NB4 (cell line): ENCODE measurements around the gene CDK9.
A peak's percentile ranks its signal among the peaks of the same experiment; 100 is the strongest.

Experiments used
- DNase-seq: peaks from one replicate; pipeline ENCODE4 v3.0.0; 2010; ENCODE audit warnings: low read depth
- H3K4me3 ChIP-seq: one replicate; pipeline ENCODE4 v1.5.1; 2011; ENCODE audit warnings: mild to moderate bottlenecking, low read depth, low read length, moderate library complexity
- MAX ChIP-seq: IDR thresholded peaks from 2 replicates; pipeline ENCODE4 v1.6.1; 2011; ENCODE audit warnings: low read depth, low read length
- MYC ChIP-seq: IDR thresholded peaks from 2 replicates; pipeline ENCODE4 v1.6.1; 2011; ENCODE audit warnings: low read depth, low read length
- POLR2A ChIP-seq: IDR thresholded peaks from 2 replicates; pipeline ENCODE4 v1.6.1; 2011; ENCODE audit warnings: mild to moderate bottlenecking; ENCODE audit not compliant: insufficient read length; ENCODE audit errors: extremely low read depth
- TF ChIP-seq, protein P1 (sequence below): IDR thresholded peaks from one replicate; pipeline ENCODE4 v1.5.1; 2012; ENCODE audit warnings: low read depth, low read length

The CDK9 gene

GRCh38 chr9:127816728-127817127, 30.9 kb downstream of the CDK9 start:
- no peak for DNase-seq
- no peak for TF ChIP-seq MAX
- TF ChIP-seq, protein P1, sequence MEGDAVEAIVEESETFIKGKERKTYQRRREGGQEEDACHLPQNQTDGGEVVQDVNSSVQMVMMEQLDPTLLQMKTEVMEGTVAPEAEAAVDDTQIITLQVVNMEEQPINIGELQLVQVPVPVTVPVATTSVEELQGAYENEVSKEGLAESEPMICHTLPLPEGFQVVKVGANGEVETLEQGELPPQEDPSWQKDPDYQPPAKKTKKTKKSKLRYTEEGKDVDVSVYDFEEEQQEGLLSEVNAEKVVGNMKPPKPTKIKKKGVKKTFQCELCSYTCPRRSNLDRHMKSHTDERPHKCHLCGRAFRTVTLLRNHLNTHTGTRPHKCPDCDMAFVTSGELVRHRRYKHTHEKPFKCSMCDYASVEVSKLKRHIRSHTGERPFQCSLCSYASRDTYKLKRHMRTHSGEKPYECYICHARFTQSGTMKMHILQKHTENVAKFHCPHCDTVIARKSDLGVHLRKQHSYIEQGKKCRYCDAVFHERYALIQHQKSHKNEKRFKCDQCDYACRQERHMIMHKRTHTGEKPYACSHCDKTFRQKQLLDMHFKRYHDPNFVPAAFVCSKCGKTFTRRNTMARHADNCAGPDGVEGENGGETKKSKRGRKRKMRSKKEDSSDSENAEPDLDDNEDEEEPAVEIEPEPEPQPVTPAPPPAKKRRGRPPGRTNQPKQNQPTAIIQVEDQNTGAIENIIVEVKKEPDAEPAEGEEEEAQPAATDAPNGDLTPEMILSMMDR, result no peak
- TF ChIP-seq POLR2A, result no peak
- no peak for TF ChIP-seq MYC
- H3K4me3 ChIP-seq, result no peak overlapping the region

DNA sequence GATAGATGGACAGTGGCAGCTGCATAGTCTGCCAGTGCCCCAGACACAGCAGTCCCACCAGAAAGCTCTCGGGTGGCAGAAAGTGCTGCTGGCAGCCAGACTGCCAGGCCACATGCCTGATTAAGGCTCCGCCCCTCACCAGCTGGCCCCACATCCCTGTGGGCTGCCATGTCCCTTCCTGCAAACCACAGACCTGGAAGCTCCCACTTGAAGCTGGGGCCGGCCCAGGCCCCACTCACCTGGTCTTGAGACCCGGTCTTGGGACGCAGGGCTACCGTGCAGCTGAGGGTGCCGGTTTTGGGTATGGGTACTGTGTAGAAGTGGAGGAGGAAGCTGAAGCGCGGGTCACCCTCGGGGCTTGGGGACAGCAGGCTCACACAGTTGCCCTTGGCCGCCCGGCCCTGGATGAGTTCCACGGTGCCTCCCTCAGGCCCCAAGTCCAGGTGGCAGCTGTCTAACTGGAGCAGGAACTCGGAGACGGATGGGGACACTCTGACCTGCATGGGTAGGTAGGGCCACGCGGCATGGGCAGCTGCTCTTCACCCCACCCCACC, 32.1 kb downstream of the CDK9 start:
- no peak for DNase-seq
- H3K4me3 ChIP-seq, result no peak overlapping the region
- TF ChIP-seq MAX (no peak), POLR2A (no peak)
- TF ChIP-seq, protein P1, result no peak

DNA sequence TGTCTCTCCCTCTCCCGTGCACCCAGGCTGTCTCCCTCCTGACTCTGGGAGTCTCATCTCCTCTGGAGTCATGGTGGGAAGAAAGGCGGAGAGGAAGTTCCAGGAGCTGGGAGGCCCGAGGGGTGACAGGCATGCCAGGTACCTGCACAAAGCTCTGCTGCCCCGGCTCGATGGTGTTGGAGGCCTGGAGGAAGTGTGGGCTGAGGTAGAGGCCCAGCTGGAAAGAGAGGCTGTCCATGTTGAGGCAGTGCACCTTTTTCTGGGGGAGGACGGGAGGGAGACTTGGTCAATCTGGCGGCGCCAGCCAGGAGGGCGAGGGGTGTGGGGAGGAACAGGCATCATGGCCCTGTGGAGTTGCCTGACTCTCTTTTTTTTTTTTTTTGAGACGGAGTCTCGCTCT, 32.7 kb downstream of the CDK9 start:
- H3K4me3 ChIP-seq, result no peak overlapping the region
- DNase-seq, result no peak
- TF ChIP-seq, protein P1, result no peak
- TF ChIP-seq POLR2A, result no peak
- TF ChIP-seq MYC, result no peak
- TF ChIP-seq MAX, result no peak

GRCh38 chr9:127822108-127822507, 36.3 kb downstream of the CDK9 start:
- no peak for DNase-seq
- no peak overlapping the region for H3K4me3 ChIP-seq
- TF ChIP-seq, protein P1, result no peak
- TF ChIP-seq MAX (no peak), MYC (no peak), POLR2A (no peak)

DNA sequence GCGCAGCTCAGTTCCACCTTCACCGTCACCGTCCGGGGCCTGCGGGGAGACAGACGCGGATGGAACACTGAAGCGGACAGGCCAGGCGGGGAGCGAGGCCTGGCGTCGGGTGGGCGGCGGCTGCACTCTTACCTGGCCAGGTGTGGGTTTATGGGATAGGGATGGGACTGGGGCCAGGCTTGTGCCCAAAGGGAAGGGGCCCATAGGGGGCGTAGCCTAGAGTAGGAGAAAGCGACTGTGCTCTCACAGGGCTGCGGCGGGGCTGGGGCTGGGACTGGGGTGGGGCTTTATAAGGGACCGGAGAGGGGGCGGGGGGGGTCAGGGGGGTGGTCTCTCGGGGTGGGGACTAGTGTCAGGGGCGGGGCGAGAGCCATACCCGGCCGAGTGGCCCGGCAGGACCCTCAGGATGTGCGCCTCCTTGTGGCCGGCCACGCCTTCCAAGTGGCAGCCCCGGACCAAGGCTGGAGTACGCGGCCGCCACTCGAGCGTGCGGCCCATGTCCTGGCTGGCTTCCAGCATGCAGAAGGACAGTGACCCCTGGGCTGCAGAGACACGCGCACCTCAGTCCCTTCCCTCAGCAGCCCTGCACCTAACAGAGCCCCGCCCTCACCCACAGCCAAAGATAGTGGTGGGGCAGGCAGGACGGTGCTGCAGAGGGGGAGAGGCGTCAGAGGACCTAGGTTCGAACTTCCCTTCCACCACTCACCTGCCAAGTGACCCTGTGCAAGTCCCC, 39.7 kb downstream of the CDK9 start:
- TF ChIP-seq POLR2A (no peak), MYC (no peak)
- TF ChIP-seq, protein P1, result peak; percentile 28
- peak; percentile 39 for DNase-seq
- no peak overlapping the region for H3K4me3 ChIP-seq
